SK-N-SH treated with all-trans-retinoic acid at 6 μM for 48 hours (cell line): ENCODE data around the gene GRIK1.

Source experiments
- TOX ChIP-seq: fragments of 250-450 bp; sonication (Bioruptor Pico); IDR thresholded peaks from 2 replicates; pipeline ENCODE4 v1.8.0; 2021; ENCODE audit warnings: mild to moderate bottlenecking, moderate library complexity, borderline replicate concordance
- TF ChIP-seq, protein P1 (sequence below): fragments of 250-450 bp; sonication (Bioruptor Pico); IDR thresholded peaks from 2 replicates; pipeline ENCODE4 v1.5.1; 2020; ENCODE audit warnings: low read depth, mild to moderate bottlenecking, moderate library complexity

DNA sequence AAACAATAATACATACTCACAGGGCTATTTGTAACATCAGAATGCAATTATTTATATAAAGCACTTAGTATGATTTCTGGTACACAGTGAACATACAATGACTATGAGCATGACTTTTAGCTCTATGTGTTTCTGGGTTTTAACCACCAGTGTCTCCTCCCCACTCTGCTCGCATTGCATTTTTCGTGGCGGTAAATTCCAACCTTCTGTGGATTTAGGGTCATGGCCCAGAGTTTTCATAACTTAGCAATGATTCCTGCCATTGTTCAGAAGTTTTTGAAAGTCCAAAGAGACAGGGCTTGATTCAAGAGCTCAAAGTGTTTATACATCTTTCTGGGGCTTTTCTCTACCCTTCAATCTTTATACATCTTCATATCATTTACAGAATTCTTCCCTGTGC lies 449.8 kb downstream of the GRIK1 start:
- no peak for TF ChIP-seq TOX (CRISPR knock-in tag)
- TF ChIP-seq, protein P1, sequence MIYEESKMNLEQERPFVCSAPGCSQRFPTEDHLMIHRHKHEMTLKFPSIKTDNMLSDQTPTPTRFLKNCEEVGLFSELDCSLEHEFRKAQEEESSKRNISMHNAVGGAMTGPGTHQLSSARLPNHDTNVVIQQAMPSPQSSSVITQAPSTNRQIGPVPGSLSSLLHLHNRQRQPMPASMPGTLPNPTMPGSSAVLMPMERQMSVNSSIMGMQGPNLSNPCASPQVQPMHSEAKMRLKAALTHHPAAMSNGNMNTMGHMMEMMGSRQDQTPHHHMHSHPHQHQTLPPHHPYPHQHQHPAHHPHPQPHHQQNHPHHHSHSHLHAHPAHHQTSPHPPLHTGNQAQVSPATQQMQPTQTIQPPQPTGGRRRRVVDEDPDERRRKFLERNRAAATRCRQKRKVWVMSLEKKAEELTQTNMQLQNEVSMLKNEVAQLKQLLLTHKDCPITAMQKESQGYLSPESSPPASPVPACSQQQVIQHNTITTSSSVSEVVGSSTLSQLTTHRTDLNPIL (CRISPR knock-in tag): no peak
